ENCODE results near the gene ZNRF1.

ZNRF1 gene

DNA sequence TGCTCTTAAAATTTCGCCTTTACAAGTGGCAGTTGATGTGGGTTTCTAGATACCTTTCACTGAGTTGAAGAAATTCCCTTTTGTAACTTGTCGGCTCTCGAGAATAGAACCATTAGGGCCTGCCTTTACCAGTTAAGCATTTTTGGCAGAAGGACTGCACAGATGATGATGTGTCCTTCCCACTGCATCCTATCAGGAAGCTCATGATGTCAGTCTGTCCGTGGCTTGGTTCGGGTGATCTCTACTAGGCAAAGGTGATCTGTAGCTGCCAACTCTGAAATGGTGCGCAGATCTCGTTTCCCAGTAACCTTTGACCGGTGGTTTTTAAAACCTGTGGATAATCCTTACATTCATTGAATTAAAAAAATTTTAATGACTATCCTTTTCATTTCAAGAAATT lies 49.7 kb downstream of the ZNRF1 start:
- intact Hi-C loops (cut with DNase I), result no loop called here
- no peak for DNase-seq

DNA sequence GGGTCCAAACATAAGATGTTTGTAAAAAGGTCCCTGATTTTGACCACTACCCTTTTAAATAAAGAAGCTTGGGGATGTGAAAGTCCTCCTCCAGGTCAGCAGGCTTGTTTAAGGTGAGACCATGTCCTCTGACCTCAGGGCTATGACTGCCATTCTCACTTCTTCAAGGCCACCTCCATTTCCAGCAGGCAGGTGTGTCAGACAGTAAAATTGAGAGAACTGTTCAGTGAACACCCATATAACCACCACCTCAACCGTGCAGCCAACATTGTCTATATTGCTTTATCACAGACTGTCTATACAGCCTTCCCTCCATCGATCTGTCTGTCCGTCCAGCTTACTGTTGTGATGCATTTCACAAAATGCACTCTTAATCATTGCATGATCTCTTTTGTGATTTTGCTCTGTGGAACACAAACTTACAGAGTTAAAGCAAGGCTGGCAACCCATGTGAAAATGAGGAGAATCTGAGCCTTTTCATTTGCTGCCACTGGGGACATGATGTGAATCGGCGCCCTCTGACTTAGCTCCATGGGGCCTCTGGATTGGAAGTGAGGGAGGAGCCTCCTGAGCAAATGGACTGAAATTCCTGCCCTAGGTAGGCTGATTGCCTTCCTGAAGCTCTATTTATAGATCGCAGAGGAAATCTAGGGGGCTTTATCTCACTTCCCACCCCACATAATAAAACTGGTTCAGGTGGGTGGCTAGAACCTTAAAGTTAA lies 53.8 kb downstream of the ZNRF1 start:
- DNase-seq, result no peak

DNA sequence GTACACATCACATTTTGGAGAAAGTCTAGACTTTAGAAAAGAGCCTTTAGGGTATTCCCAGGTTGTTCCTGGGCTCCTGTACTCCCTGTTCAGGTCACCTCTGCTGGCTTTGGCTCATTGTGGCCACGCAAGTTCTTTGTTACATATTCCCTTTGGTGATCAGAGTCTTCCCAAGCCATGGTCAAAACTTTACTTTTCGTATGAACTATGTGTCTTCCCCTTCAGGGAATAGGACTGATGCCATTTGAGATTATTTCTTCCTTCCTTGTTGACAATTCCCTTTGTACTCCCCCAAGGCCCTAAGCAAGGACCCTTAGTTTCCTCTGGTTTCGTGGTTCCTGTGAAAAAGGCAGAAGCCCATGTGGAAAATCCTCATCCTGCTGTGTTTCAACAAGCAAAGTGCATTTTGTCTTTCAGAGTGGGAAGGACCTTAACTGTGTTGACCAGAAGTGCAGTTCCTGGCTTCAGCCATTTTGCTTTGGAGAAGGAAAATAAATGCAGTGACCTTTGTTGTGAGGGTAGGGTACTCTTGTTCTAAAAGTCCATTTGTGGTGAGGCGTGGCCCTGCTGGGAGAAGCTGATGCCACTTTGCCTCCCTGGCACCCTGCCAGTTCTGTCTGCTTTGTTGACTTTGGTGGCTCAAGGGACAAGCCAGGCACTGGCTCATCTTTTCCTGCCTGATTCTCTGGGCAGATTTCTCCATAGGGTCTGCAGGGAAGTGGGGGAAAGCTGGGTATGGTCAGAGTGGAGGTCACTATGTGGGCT lies 55.1 kb downstream of the ZNRF1 start:
- intact Hi-C loops (cut with DNase I), result no loop called here
- peak; percentile 35 to 91 (median 74) for DNase-seq

More for the DNA sequence above, 53.8 kb downstream of the ZNRF1 start:
- intact Hi-C loops (cut with DNase I), result no loop called here

GRCh38 chr16:75054556-75054947 lies 55.7 kb downstream of the ZNRF1 start:
- DNase-seq, result no peak
- intact Hi-C loops (cut with DNase I), result no loop called here

GRCh38 chr16:75058806-75059205 lies 60.0 kb downstream of the ZNRF1 start:
- intact Hi-C loops (cut with DNase I), result no loop called here

DNA sequence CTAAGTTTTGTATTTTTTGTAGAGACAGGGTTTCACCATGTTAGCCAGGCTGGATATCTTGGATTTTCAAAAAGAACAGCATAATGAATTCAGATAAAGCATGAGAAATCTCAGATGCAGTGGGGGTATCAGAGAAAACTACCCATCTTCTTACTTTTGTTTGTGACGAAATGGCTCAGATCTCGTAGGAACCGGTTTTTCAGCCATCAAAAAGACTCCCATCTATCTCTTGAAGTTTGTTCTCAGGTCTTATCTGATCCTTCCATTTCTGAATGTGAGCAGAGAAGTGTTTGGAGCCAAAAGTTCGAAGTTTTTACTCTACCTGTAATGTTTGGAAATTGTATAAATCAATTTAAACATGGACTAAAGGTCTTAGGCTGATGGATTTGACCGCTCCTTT lies 60.6 kb downstream of the ZNRF1 start:
- DNase-seq, result no peak
- intact Hi-C loops (cut with DNase I), result no loop called here

More at GRCh38 chr16:75058806-75059205, 60.0 kb downstream of the ZNRF1 start:
- DNase-seq, result no peak

GRCh38 chr16:75060723-75061122 lies 61.9 kb downstream of the ZNRF1 start:
- intact Hi-C loops (cut with DNase I), result loop anchor here (10.0 kb wide), 1 partner anchor 56 kb away; no protein-coding TSS in a partner anchor
- no peak for DNase-seq

- no peak for DNase-seq
- intact Hi-C loops (cut with DNase I), result loop anchor here (10.0 kb wide), 1 partner anchor 57 kb away; no protein-coding TSS in a partner anchor
These were observed 62.8 kb downstream of the ZNRF1 start for GRCh38 chr16:75061669-75062068.

DNA sequence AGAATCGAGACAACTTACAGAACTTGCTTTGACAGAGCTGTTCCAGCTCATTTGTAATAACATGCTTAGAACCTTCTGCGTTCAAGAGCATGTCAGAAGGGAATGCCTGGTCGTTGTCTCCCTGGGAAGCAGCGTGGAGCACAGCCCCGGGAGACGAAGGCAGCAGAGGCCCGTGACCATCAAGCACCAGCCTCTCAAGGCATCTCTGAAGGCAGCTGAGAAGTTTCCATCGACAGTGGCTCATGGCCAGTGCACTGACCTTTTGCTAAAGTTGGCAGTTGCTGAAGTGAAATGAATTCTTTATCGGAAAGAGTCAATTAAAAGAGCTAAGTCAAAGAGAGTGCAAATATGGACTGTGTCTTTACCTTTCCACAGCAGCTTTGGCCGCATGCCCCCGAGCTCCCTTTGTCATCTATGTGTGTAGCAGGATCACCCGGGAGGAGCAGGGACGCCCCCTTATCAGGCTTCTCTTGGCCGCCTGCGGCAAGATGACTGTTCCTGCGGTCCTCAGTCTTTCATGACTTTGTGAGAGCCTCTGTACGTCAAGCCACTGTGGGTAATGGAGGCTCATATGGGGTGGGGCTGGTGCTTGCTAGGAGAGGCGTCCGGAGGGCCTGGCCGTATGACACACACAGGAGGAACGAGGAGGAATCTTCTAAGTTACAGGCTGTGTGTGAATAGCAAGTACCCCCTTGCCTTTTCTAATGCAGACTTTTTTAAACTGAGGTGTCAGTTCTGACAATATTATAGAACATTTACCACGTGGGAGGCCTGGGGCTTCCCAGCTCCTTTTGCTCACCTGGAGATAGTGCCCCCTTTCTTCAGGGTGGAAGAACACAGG lies 63.5 kb downstream of the ZNRF1 start:
- no peak for DNase-seq
- intact Hi-C loops (cut with DNase I), result loop anchor here (10.0 kb wide), 1 partner anchor 58 kb away; no protein-coding TSS in a partner anchor

- intact Hi-C loops (cut with DNase I), result loop anchor here (10.0 kb wide), 1 partner anchor 58 kb away; no protein-coding TSS in a partner anchor
- no peak for DNase-seq
These were observed 64.1 kb downstream of the ZNRF1 start for GRCh38 chr16:75062976-75063346.

GRCh38 chr16:75063549-75064088 lies 64.8 kb downstream of the ZNRF1 start:
- intact Hi-C loops (cut with DNase I), result loop anchor here (10.0 kb wide), 1 partner anchor 59 kb away; no protein-coding TSS in a partner anchor
- peak in 41 of 42 donors; percentile 26 to 90 (median 61) for DNase-seq

GRCh38 chr16:75064403-75065148 lies 65.8 kb downstream of the ZNRF1 start:
- DNase-seq, result no peak
- intact Hi-C loops (cut with DNase I), result loop anchor here (10.0 kb wide), 1 partner anchor 60 kb away; no protein-coding TSS in a partner anchor

GRCh38 chr16:75065149-75065505 lies 66.3 kb downstream of the ZNRF1 start:
- peak in 8 of 42 donors; percentile 13 to 48 (median 26) for DNase-seq
- intact Hi-C loops (cut with DNase I), result loop anchor here (10.0 kb wide), 1 partner anchor 60 kb away; no protein-coding TSS in a partner anchor

DNA sequence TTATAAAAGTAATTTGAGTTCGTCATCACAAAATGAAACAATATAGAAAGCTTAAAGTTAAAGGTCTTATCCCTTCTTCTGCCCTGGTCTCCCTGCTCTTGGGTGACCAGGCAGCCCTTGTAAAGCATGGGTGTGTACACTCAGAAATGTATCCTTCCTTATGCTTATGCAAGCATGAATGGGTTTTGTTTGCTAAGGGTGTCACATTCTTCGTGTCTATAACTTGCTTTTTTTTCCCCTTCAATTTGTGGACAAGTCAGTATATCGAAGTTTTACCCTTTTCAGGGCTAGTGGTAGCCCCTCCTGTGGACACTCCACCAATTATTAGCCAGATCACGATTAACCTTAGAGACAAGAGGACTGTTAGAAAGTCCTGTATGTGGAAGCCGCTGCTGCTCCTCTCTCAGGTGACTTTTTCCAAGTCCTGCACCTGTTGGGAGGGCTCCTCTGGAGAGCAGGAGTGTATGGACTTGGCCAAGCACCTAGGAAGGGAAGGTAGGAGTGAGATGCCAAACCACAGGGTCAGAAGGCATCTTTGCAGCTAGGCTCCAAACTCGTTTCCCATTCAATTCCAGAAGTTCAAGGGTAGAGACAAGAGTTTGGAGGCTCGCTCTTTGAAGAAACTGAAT lies 66.8 kb downstream of the ZNRF1 start:
- intact Hi-C loops (cut with DNase I), result loop anchor here (10.0 kb wide), 1 partner anchor 61 kb away; no protein-coding TSS in a partner anchor

GRCh38 chr16:75066861-75067447 lies 68.1 kb downstream of the ZNRF1 start:
- intact Hi-C loops (cut with DNase I), result loop anchor here (10.0 kb wide), 1 partner anchor 62 kb away; no protein-coding TSS in a partner anchor
- DNase-seq, result no peak

More for the DNA sequence above, 66.8 kb downstream of the ZNRF1 start:
- no peak for DNase-seq

- intact Hi-C loops (cut with DNase I), result loop anchor here (10.0 kb wide), 1 partner anchor 64 kb away; no protein-coding TSS in a partner anchor
- DNase-seq, result no peak
These were observed 69.5 kb downstream of the ZNRF1 start for GRCh38 chr16:75068085-75069031.
